T-helper 1 cell treated with Interleukin-12 subunit alpha and Interleukin-12 subunit beta and Interleukin-4 antibody, amounts not matched to agents 30 μg/mL and 1 μg/mL, for 36 hours (primary cell): ENCODE results near the gene TGM6.

Experiments
- H3K27ac Mint-ChIP-seq: one replicate; pipeline ENCODE4 v1.8.0; 2021; ENCODE audit warnings: mild to moderate bottlenecking, mixed read lengths
- H3K27me3 Mint-ChIP-seq: one replicate; pipeline ENCODE4 v1.8.0; 2021; ENCODE audit warnings: low read depth, mixed read lengths
- H3K36me3 Mint-ChIP-seq: one replicate; pipeline ENCODE4 v1.8.0; 2021; ENCODE audit warnings: low read depth, mixed read lengths
- H3K4me1 Mint-ChIP-seq: one replicate; pipeline ENCODE4 v1.8.0; 2021; ENCODE audit warnings: low read depth, mixed read lengths
- H3K4me3 Mint-ChIP-seq: one replicate; pipeline ENCODE4 v1.8.0; 2021; ENCODE audit warnings: mild to moderate bottlenecking, moderate library complexity, mixed read lengths
- H3K9me3 Mint-ChIP-seq: one replicate; pipeline ENCODE4 v1.8.0; 2021; ENCODE audit warnings: mixed read lengths

The TGM6 gene

GRCh38 chr20:2430538-2430937 lies 49.8 kb downstream of the TGM6 start:
- Mint-ChIP-seq H3K4me3 (no peak overlapping the region), H3K36me3 (no peaks in the 10 kb centered on the region), H3K9me3 (no peaks in the 10 kb centered on the region), H3K27ac (no peak overlapping the region), H3K4me1 (peaks cover 3% of the 10 kb centered on the region), H3K27me3 (peaks cover 19% of the 10 kb centered on the region)

GRCh38 chr20:2431185-2431584 lies 50.5 kb downstream of the TGM6 start:
- Mint-ChIP-seq H3K36me3 (no peaks in the 10 kb centered on the region), H3K27ac (no peak overlapping the region), H3K27me3 (peaks cover 14% of the 10 kb centered on the region), H3K4me3 (no peak overlapping the region), H3K9me3 (no peaks in the 10 kb centered on the region), H3K4me1 (peaks cover 3% of the 10 kb centered on the region)

GRCh38 chr20:2446845-2447244 lies 66.1 kb downstream of the TGM6 start:
- H3K36me3 Mint-ChIP-seq, result no peaks in the 10 kb centered on the region

GRCh38 chr20:2449386-2449785 lies 68.7 kb downstream of the TGM6 start:
- Mint-ChIP-seq H3K27me3 (peaks cover 7% of the 10 kb centered on the region), H3K4me3 (no peak overlapping the region), H3K9me3 (no peaks in the 10 kb centered on the region), H3K27ac (no peak overlapping the region), H3K36me3 (no peaks in the 10 kb centered on the region), H3K4me1 (peaks cover 13% of the 10 kb centered on the region)

More at GRCh38 chr20:2446845-2447244, 66.1 kb downstream of the TGM6 start:
- no peak overlapping the region for H3K4me3 Mint-ChIP-seq
- H3K9me3 Mint-ChIP-seq, result no peaks in the 10 kb centered on the region
- H3K27me3 Mint-ChIP-seq, result peaks cover 7% of the 10 kb centered on the region
- peaks cover 13% of the 10 kb centered on the region for H3K4me1 Mint-ChIP-seq
- H3K27ac Mint-ChIP-seq, result no peak overlapping the region

GRCh38 chr20:2451422-2451821 lies 70.7 kb downstream of the TGM6 start:
- H3K36me3 Mint-ChIP-seq, result no peaks in the 10 kb centered on the region
- no peak overlapping the region for H3K4me3 Mint-ChIP-seq
- peaks cover 15% of the 10 kb centered on the region for H3K4me1 Mint-ChIP-seq
- peaks cover 4% of the 10 kb centered on the region for H3K27me3 Mint-ChIP-seq
- no peaks in the 10 kb centered on the region for H3K9me3 Mint-ChIP-seq
- no peak overlapping the region for H3K27ac Mint-ChIP-seq

- Mint-ChIP-seq H3K27ac (no peak overlapping the region), H3K4me1 (peaks cover 15% of the 10 kb centered on the region), H3K27me3 (peaks cover 4% of the 10 kb centered on the region), H3K36me3 (peaks cover 2% of the 10 kb centered on the region), H3K4me3 (no peak overlapping the region), H3K9me3 (no peaks in the 10 kb centered on the region)
Observed at GRCh38 chr20:2451939-2452732, 71.4 kb downstream of the TGM6 start.

GRCh38 chr20:2453792-2454191 lies 73.1 kb downstream of the TGM6 start:
- no peaks in the 10 kb centered on the region for H3K9me3 Mint-ChIP-seq
- H3K27me3 Mint-ChIP-seq, result peaks cover 4% of the 10 kb centered on the region
- H3K4me1 Mint-ChIP-seq, result peaks cover 15% of the 10 kb centered on the region
- no peak overlapping the region for H3K27ac Mint-ChIP-seq
- no peak overlapping the region for H3K4me3 Mint-ChIP-seq
- peaks cover 5% of the 10 kb centered on the region for H3K36me3 Mint-ChIP-seq

- H3K4me1 Mint-ChIP-seq, result peaks cover 3% of the 10 kb centered on the region
- no peaks in the 10 kb centered on the region for H3K9me3 Mint-ChIP-seq
- no peak overlapping the region for H3K27ac Mint-ChIP-seq
- peaks cover 16% of the 10 kb centered on the region for H3K36me3 Mint-ChIP-seq
- H3K27me3 Mint-ChIP-seq, result peaks cover 3% of the 10 kb centered on the region
- H3K4me3 Mint-ChIP-seq, result no peak overlapping the region
Observed at GRCh38 chr20:2455771-2456497, 75.2 kb downstream of the TGM6 start.

GRCh38 chr20:2458919-2459499 lies 78.3 kb downstream of the TGM6 start:
- H3K27ac Mint-ChIP-seq, result no peak overlapping the region
- H3K36me3 Mint-ChIP-seq, result peaks cover 46% of the 10 kb centered on the region
- no peak overlapping the region for H3K4me3 Mint-ChIP-seq
- no peaks in the 10 kb centered on the region for H3K27me3 Mint-ChIP-seq
- H3K4me1 Mint-ChIP-seq, result peaks cover 5% of the 10 kb centered on the region
- no peaks in the 10 kb centered on the region for H3K9me3 Mint-ChIP-seq

GRCh38 chr20:2459981-2460751 lies 79.5 kb downstream of the TGM6 start:
- Mint-ChIP-seq H3K36me3 (peaks cover 55% of the 10 kb centered on the region), H3K4me1 (peaks cover 5% of the 10 kb centered on the region), H3K27ac (no peak overlapping the region), H3K9me3 (no peaks in the 10 kb centered on the region), H3K27me3 (no peaks in the 10 kb centered on the region), H3K4me3 (no peak overlapping the region)

GRCh38 chr20:2460752-2461424 lies 80.2 kb downstream of the TGM6 start:
- no peak overlapping the region for H3K27ac Mint-ChIP-seq
- peaks cover 62% of the 10 kb centered on the region for H3K36me3 Mint-ChIP-seq
- peaks cover 2% of the 10 kb centered on the region for H3K4me1 Mint-ChIP-seq
- no peaks in the 10 kb centered on the region for H3K9me3 Mint-ChIP-seq
- no peaks in the 10 kb centered on the region for H3K27me3 Mint-ChIP-seq
- no peak overlapping the region for H3K4me3 Mint-ChIP-seq

- Mint-ChIP-seq H3K27me3 (no peaks in the 10 kb centered on the region), H3K36me3 (peaks cover 72% of the 10 kb centered on the region), H3K4me3 (no peak overlapping the region), H3K4me1 (peaks cover 8% of the 10 kb centered on the region), H3K9me3 (no peaks in the 10 kb centered on the region), H3K27ac (no peak overlapping the region)
Observed at GRCh38 chr20:2462484-2462883, 81.8 kb downstream of the TGM6 start.

GRCh38 chr20:2463616-2464365 lies 83.1 kb downstream of the TGM6 start:
- H3K36me3 Mint-ChIP-seq, result peaks cover 76% of the 10 kb centered on the region
- H3K4me3 Mint-ChIP-seq, result no peak overlapping the region
- H3K9me3 Mint-ChIP-seq, result no peaks in the 10 kb centered on the region
- no peak overlapping the region for H3K27ac Mint-ChIP-seq
- H3K4me1 Mint-ChIP-seq, result peaks cover 19% of the 10 kb centered on the region
- H3K27me3 Mint-ChIP-seq, result no peaks in the 10 kb centered on the region
